Muscle layer of duodenum (tissue), 2 donors: ENCODE results near the gene STX11.

Source experiments
- H3K27ac ChIP-seq: one replicate; pipeline ENCODE4 v1.7.0; 2013; ENCODE audit warnings: mild to moderate bottlenecking, low read length
- H3K27me3 ChIP-seq: one replicate; pipeline ENCODE4 v1.7.0; 2013; ENCODE audit warnings: low read depth, mild to moderate bottlenecking, control low read depth, low read length
- H3K36me3 ChIP-seq, 2 donors: one replicate each; pipeline ENCODE4 v1.7.0; 2013; ENCODE audit warnings: low read length in 2 of 2, control low read depth in 1 of 2, mild to moderate bottlenecking in 1 of 2; ENCODE audit not compliant: insufficient read depth in 2 of 2, control insufficient read depth in 1 of 2
- H3K4me1 ChIP-seq, 2 donors: one replicate each; pipeline ENCODE4 v1.7.0; 2013; ENCODE audit warnings: low read length in 2 of 2, mild to moderate bottlenecking in 2 of 2, control low read depth in 1 of 2, moderate library complexity in 1 of 2; ENCODE audit not compliant: insufficient read depth in 2 of 2, control insufficient read depth in 1 of 2
- H3K4me3 ChIP-seq, 2 donors: one replicate each; pipeline ENCODE4 v1.7.0; 2013; ENCODE audit warnings: low read length in 2 of 2, low read depth in 1 of 2, mild to moderate bottlenecking in 1 of 2
- H3K9me3 ChIP-seq, 2 donors: one replicate each; pipeline ENCODE4 v1.7.0; 2013; ENCODE audit warnings: low read length in 2 of 2, control low read depth in 1 of 2, mild to moderate bottlenecking in 1 of 2; ENCODE audit not compliant: control insufficient read depth in 1 of 2
- donor health status: healthy.

The STX11 gene

DNA sequence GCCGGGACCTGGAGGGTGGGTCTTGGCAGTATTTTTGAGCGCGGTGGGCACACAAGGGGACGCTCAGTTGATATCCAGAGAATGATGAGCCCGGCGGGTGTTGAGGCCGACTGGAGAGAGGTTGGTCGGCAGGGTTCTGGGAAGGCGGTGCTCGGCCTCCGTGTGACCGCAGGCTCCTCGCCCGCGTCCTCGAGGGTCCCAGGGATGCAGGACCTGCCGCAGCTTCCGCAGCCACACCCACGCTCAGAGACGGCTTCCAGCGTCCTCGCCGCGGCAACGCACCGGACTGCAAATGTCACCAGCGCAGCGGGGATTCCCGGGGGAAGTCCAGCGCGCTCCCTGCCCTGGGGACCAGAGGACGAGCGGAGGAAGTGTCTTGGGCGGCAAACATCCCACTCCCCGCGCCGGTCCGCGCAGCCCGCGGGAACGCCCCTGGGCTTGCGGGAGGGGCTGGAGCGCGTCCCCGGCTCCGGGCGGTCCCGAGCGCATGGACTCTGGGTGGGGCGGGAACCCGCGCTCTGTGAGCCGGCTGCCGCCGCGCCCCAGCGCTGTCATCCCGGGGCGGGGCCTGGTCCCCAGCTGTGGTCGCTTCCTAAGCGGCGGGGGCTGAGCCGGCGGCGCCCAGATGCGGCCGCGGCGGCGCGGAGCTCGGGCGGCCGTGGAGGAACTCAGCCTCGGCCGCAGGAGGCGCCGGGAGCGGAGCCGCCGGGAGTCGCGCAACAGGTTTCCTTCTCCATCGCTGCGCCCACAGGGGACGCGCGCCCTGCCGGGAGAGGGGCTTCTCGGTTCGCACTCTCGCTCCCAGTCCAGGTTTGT, at the start of gene STX11:
Gene STX11 (plus strand): TSS at position 624 of the 816 bp plus-strand sequence. CDS start 36,111 bp downstream, outside the sequence.
- H3K36me3 ChIP-seq, result no peaks in the 10 kb centered on the region
- H3K9me3 ChIP-seq, result no peaks in the 10 kb centered on the region
- no peaks in the 10 kb centered on the region for H3K27me3 ChIP-seq
- H3K27ac ChIP-seq, result peak within 1 kb of the TSS; percentile 86
- H3K4me1 ChIP-seq, result peaks cover 0 to 7% of the 10 kb centered on the region in 2 donors
- peak within 1 kb of the TSS; percentile 83 to 94 for H3K4me3 ChIP-seq

DNA sequence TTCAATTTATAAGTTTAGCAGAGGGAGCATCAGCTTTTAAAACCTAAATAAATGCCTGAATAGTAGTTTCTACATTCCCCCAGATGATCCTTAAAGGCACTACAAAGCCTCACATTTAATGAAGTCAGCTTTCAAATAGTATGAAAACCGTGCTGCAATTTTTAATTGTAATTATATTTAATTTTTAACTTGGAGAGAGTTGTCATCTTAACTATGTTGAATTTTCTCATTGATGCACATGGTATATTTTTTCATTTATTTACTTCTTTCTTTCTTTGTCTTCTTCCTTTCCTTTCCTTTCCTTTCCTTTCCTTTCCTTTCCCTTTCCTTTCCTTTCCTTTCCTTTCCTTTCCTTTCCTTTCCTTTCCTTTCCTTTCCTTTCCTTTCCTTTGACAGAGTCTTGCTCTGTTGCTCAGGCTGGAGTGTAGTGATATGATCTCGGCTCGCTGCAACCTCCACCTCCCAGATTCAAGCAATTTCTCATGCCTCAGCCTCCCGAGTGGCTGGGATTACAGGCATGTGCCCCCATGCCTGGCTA, 47.2 kb upstream of the STX11 start:
- H3K4me3 ChIP-seq, result no peak overlapping the region
- H3K4me1 ChIP-seq, result no peaks in the 10 kb centered on the region
- H3K9me3 ChIP-seq, result no peaks in the 10 kb centered on the region
- H3K27me3 ChIP-seq, result no peaks in the 10 kb centered on the region
- no peaks in the 10 kb centered on the region for H3K36me3 ChIP-seq
- no peak overlapping the region for H3K27ac ChIP-seq

DNA sequence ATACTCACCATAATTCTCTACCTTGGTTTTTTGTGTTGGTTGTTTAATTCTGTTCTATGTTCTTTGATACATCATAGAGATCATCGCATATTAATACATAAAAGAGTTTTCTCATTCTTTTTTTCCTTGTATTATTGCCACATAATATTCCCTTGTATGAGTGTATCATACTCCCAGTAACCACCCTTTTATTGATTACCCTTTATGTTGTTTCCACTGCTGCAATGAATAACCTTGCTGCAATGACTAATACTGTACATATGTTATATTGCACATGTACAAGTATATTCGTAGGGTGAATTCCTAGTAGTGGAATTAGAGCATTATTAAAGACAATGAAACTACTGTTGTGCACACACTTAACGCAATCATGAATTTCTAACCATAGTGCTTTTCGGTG, 45.8 kb upstream of the STX11 start:
- H3K27ac ChIP-seq, result no peak overlapping the region
- no peaks in the 10 kb centered on the region for H3K36me3 ChIP-seq
- H3K4me1 ChIP-seq, result no peaks in the 10 kb centered on the region
- no peaks in the 10 kb centered on the region for H3K27me3 ChIP-seq
- H3K4me3 ChIP-seq, result no peak overlapping the region
- no peaks in the 10 kb centered on the region for H3K9me3 ChIP-seq

DNA sequence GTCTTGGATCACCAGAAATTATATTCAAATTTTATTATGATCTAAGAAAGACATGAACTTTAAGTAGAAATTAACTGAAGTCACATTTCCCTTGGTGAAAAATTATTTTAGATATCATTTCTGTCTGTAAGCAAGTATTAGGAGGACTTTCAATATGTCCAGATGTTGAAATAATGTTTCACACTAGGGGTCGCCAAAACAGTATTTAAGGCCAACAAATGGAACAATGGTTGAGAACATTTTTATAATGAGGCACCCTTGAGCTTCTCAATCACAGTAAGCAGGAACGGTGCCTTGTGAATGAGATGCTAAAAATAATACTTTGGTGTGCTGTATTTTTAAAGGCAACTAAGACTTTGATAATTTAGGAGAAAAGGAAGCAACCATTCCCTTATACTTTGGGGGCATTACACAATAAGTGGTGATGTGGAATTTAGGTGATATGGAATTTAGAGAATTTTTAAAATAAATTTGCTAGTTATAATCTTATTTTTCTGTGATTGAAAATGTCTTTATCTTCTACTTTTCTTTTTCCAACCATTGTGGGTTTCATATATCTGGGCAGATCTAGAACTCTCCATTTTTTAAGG, 45.3 kb upstream of the STX11 start:
- Histone ChIP-seq H3K27me3 (no peaks in the 10 kb centered on the region), H3K36me3 (no peaks in the 10 kb centered on the region), H3K27ac (no peak overlapping the region), H3K9me3 (no peaks in the 10 kb centered on the region), H3K4me3 (no peak overlapping the region), H3K4me1 (no peaks in the 10 kb centered on the region)

DNA sequence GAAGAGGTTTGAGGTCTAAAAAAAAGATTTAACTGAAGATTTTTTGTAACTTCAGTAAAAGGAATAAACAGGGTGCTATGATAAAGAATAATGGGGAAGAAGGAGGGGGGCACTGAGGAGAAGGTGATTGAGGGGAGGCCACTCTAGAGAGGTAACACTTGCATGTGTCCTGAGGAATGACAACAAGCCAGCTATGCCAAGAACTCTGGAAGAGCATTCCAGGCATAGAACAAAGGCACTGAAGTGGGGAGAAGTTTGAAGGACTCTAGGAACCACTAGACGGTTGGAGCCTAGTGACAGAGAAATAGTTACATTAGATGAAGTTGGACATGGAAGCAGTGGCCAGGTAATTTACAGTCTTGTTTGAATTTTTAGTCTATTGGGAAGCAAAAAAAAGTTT, 44.1 kb upstream of the STX11 start:
- H3K4me3 ChIP-seq, result no peak overlapping the region
- no peak overlapping the region for H3K27ac ChIP-seq
- no peaks in the 10 kb centered on the region for H3K27me3 ChIP-seq
- H3K4me1 ChIP-seq, result no peaks in the 10 kb centered on the region
- H3K36me3 ChIP-seq, result no peaks in the 10 kb centered on the region
- no peaks in the 10 kb centered on the region for H3K9me3 ChIP-seq

DNA sequence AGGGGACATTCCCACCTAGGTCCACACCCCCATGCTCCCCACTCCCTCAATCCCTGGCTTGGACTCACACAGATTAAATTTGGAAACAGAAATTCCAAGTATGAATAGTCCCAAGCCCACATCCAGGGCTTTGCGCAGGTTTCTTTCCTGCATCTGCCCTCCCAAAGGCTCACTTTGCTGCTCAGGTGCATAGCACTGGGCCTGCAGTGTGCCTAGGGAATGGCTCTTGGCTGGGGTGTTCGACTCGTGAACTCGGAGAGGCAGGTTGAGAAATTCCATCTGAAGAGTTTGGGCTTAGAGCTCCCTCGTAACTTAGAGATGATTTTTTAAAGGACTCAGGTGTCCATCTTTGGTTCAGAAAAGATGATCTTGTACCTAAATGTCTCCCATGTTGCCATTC, 40.1 kb upstream of the STX11 start:
- H3K9me3 ChIP-seq, result no peaks in the 10 kb centered on the region
- H3K27me3 ChIP-seq, result no peaks in the 10 kb centered on the region
- H3K4me1 ChIP-seq, result no peaks in the 10 kb centered on the region
- no peak overlapping the region for H3K4me3 ChIP-seq
- no peak overlapping the region for H3K27ac ChIP-seq
- H3K36me3 ChIP-seq, result no peaks in the 10 kb centered on the region

DNA sequence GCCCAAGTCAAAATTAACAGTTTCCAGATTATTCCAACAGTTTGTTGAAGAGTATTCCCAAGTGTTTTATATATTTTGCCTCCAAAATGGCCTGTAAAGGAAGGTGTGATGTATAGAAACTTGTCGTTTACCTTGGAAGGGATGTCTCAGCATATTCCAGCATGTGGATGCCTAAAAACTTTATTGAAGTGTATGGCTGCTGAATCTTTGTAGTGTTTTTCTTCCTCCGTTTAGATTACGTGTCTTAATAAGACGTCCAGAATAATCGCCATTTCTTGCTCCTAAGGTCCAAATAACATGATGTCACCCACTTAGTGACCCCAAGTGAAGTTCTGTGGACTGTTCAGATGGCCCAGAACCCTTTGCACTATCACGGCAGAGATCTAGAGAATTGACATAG, 37.0 kb upstream of the STX11 start:
- Histone ChIP-seq H3K36me3 (no peaks in the 10 kb centered on the region), H3K27me3 (no peaks in the 10 kb centered on the region), H3K4me1 (no peaks in the 10 kb centered on the region), H3K27ac (no peak overlapping the region), H3K4me3 (no peak overlapping the region), H3K9me3 (no peaks in the 10 kb centered on the region)

DNA sequence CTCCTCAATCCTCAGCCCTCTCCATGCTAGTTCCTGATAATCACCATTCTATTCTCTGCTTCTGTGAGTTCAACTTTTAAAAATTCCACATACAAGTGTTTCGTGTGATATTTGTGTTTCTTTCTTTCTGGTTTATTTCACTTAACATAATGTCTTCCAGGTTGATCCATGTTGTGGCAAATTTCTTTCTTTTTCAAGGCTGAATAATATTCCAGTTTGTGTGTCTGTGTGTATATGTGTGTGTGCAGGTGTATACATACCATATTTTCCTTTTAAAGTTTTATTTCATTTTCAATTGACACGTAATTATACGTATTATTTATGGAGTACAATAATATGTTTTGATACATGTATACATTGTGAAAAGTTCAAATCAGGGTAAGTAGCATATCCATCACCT, 35.1 kb upstream of the STX11 start:
- no peak overlapping the region for H3K4me3 ChIP-seq
- no peaks in the 10 kb centered on the region for H3K4me1 ChIP-seq
- no peak overlapping the region for H3K27ac ChIP-seq
- no peaks in the 10 kb centered on the region for H3K9me3 ChIP-seq
- no peaks in the 10 kb centered on the region for H3K36me3 ChIP-seq
- no peaks in the 10 kb centered on the region for H3K27me3 ChIP-seq

DNA sequence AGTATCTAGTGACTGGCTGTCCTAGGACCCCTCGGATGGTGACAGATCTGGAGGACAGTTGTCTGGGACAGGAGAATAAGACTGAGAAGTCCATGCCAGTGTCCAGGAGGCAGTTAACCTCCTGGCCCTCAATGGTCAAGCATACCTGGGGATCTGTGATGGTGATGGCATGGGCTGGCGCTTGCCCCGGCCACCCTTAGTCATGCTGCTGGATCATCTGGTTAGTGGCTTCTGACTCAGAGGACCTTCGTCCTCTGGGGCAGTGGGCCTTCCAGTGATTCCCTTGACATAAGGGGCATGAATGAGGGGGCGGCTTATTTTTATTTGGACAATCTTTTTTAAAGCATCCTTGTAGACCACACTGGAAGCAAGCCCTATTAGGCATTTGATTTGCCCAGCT, 30.9 kb upstream of the STX11 start:
- H3K4me3 ChIP-seq, result no peak overlapping the region
- no peaks in the 10 kb centered on the region for H3K36me3 ChIP-seq
- no peaks in the 10 kb centered on the region for H3K4me1 ChIP-seq
- H3K27ac ChIP-seq, result no peak overlapping the region
- H3K9me3 ChIP-seq, result no peaks in the 10 kb centered on the region
- H3K27me3 ChIP-seq, result no peaks in the 10 kb centered on the region

DNA sequence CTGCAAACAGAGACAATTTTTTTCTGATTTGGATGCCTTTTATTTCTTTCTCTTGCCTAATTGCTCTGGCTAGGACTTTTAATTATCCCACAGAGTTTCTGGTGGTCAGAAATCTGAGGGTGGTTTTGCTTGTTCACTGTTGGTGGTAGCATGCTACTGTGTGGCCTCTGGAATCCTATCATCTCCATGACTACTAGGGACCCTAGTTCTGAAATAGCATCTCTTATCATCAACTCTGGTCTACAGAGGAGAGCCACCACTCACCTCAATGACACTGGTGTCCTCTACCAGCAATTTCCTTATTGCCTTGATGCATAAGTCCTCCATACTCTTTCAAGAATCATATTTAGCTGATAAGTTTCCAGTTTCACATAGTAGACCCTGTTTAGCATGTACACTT, 27.5 kb upstream of the STX11 start:
- Histone ChIP-seq H3K36me3 (no peaks in the 10 kb centered on the region), H3K27ac (no peak overlapping the region), H3K27me3 (no peaks in the 10 kb centered on the region), H3K4me3 (no peak overlapping the region), H3K9me3 (no peaks in the 10 kb centered on the region), H3K4me1 (no peaks in the 10 kb centered on the region)

DNA sequence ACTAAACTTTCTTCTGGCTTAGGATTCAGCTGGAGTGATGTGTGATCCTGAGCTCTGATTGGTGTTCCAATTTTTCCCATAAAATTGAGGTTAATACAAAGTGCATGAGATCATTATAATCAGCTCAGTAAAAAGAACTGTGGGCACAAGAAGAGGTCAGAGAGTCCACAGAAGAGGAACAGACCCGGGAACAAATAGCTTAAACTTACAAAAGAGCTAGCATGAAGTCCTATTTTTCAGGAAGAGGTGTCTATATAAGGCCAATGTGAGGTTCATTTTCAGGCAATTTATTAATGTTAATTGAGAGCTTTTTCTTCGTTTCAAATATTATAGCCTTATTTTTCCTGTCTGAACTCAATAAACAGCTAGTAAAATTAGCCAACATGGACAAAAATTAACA, 26.9 kb upstream of the STX11 start:
- no peaks in the 10 kb centered on the region for H3K4me1 ChIP-seq
- no peak overlapping the region for H3K4me3 ChIP-seq
- no peaks in the 10 kb centered on the region for H3K9me3 ChIP-seq
- H3K27ac ChIP-seq, result no peak overlapping the region
- no peaks in the 10 kb centered on the region for H3K27me3 ChIP-seq
- no peaks in the 10 kb centered on the region for H3K36me3 ChIP-seq
